GM19035 (cell line): ENCODE results near the gene KLF2.

ENCODE experiments used
- ATAC-seq: cut with Tn5 transposase; IDR thresholded peaks from one replicate; pipeline ENCODE4 v1.9.1; 2021; ENCODE audit not compliant: unreplicated experiment

KLF2 gene

DNA sequence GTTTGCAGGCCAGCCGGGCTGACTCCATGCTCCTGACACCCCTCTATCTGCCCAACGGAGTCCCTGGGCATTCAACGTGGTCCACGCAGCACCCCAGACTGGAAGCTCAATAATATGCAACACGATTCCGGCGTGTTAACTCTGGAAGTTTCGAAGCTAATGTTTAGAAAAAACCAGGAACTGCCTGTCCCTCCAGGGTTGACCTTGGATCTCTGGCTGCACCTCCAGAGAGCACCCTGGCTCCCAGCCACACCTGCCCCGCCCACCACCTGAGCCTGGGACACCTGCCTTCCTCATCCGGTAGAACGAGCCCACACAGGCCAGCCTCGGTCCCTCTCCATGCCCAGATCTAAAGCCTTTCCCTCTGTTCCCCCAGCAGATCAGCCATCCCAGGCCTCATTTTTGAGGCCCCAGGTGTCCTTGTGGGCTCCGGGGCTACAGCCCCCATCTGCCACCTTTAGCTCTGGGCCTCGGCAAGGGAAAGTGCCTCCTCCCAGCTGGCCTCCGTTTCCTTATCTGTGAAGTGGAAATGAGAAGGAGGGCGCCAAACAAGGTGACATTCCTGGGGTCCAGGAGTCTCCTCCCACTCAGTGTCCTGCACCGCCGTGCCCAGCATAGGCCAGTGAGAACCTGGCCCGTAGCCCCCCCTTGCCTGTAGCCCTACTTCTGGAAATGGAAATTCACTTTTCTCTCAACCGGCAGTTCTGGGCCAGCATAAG is 38.7 kb downstream of the KLF2 start:
- no peak for ATAC-seq

DNA sequence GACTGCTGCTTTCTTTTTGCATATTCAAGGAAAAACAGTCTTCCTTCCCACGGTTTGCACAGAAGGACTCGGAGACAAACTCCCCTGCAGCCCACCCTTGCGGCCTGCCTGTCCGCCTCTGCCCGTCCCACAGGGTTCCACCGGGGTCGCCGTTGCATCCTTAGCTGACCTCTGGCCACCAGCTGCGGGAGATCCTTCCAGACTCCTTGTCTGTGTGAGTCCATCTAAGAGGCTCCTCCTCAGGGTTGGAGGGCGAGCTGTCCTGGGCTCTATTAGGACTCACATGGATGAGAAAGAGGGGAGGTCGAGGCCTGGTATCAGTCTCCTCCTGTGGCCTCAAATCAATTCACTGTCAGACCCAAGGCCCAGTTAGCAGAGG is 39.2 kb downstream of the KLF2 start:
- ATAC-seq, result no peak

GRCh38 chr19:16364231-16364865 is 39.7 kb downstream of the KLF2 start:
- no peak for ATAC-seq

- ATAC-seq, result no peak
Observed at GRCh38 chr19:16365300-16365996, 40.8 kb downstream of the KLF2 start.

GRCh38 chr19:16366056-16366432 is 41.4 kb downstream of the KLF2 start:
- ATAC-seq, result no peak

DNA sequence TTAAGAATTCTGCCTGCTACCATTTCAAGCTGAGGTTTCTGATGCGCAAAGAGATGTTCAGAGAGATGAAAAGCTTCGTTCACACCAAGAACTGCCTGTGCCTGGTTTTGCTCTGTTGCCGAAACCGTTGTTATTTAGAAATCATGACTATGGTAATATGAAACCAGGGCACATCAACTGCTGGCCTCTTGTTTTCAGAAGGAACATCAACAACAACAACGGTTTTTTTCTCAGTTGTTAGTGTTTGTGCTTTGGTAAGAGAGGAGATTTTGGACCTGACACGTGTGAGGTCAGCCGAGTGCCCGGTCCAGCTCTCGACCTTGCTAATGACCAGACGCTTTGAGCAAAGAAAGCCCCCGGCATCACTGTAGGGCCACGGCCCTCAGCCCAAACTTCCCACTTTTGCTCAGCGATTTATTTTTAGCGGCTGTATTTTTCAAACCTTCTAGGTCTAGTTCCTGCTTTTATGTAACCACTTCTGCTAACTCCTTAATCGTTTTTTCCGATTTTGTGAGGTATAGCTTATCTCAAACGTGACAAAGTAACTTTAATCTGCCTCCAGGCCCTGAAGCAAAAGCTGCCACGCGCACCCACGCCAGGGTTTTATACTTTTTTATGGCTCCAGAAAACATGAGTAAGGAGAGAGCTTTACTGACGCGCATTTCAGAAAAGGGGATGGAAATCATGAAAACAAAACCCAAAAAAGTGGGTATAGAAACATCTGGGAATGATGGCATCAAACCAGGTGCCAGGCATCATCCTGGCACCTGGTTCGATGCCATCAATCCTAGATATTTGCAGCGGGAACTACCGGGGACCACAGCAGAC is 42.0 kb downstream of the KLF2 start:
- peak; percentile 35 for ATAC-seq

- ATAC-seq, result peak; percentile 40
Observed at GRCh38 chr19:16367261-16367683, 42.6 kb downstream of the KLF2 start.

DNA sequence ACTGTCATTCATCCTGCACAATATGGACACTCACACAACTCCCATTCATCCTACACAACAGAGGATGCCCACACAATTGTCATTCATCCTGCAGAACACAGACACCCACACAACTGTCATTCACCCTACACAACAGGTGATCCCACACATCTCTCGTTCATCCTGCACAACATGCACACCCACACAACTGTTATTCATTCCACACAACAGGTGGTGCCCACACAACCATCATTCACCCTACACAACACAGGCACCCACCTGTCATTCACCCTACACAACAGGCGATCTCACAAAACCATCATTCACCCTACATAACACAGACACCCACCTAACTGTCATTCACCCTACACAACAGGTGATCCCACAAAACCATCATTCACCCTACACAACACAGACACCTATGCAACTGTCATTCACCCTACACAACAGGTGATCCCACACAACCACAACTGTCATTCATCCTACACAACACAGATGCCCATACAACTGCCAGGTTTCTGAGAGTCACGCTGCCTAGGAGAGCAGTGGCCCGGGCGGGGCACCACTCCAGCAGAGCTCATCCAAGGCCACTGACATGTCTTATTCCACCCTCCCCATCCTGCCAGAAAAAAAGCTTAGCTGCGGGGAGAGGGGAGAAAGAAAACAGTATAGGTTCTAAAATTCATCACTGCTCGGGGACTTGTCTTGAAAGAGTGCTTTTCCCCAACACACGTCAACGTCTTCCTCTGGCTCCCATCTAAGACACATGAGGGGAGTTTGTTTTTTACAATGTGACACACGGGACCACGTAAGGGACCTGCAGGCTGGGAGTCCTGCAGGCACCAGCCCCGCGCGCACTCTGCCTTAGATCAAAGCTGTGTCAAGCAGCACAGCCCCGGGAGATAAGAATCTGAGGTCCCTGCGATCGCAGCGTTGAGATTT is 44.0 kb downstream of the KLF2 start:
- no peak for ATAC-seq

DNA sequence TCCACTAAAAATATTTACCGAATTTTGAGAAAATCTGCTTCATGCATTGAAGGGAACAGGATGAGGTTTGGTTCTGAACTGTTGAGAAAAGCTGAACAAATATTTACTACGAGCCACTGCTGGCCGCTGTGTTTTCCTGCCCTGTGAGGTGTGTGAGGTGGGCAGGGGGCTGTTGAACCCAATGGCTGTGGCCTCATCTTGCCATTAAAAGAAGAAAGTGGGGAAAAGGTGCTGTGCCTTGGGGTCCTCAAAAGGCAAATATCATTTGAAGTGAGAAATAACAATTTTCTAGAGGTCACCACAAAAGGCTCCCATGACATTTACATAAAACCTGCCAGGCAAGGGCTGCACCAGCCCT is 44.7 kb downstream of the KLF2 start:
- no peak for ATAC-seq

DNA sequence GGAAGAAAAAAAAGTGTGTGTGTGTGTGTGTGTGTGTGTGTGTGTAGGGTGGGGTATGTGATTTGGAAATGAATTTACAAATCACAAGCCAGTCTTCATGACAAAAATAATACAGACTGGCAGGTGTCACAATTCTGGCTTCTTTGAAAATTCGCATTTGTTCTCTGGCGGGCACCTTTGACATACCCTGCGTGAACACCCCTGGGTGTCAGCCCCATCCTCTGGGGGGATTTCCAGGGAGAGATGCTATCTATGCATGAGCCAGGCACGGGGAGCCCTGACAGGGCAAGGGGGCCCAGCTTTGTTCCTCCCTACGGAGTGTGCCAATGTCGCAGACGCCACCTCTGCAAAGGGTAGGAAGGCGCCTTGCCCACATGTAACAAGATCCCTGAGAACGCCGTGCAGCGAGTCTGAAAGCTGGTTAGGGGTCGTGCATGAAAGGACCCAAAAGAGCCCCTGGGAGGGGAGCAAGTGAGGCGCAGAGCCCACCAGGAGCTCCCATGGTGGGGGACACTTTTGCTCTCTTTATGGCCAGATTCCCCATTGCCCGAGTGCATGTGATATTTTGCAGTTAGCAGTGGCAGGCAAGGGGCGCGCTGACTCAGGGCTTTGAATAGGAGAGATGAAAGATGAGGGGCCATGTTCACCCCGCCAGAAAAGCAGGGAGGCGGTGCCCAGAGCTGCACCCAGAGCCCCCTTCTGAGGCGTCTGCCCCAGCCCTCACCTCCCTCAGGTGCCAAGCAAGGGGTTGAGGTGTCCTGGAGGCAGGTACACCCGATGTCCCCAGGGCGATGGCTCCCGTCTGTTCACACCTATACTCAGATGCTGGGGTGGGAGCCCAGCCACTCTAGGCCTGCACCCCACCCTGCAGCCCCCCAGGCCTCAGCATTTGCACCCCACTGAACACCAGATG is 45.3 kb downstream of the KLF2 start:
- ATAC-seq, result no peak

DNA sequence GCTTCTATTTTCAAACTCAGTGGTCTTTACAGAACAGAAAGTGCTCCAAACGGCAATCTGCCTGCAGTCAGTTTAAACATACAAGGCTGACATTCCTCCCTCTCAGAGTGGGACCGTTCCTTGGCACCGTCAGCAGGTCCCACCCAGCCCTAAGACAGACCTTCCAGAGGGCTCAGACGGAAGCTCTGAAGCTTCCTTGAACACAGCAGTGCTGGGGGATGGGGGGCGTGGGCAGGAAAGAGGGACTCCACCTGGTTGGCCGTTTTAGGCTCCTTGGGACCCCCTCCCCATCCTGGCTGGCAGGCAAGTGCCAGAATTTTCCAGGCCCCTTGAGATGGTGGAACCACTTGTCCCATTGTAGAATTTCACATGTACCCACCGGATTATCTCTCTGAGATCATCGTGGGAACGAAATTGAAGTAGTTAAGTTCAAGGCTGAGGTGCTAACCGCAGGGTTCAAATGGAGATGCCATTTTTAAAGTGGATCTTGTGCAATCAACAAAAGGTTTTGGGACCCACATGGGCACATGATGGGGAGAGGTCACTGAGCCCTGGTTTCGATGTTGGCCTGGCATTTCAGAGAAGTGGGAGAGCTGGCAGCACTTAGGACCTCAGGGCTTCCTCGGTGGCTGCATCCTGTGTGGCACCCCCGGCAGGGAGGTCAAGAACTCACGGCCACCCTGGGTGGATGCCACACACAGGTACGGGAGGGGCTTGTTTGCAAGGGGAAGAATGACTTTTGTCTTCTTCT is 46.2 kb downstream of the KLF2 start:
- ATAC-seq, result no peak

- ATAC-seq, result peak; percentile 61
Observed at GRCh38 chr19:16371540-16371986, 46.9 kb downstream of the KLF2 start.

GRCh38 chr19:16372065-16372915 is 47.7 kb downstream of the KLF2 start:
- ATAC-seq, result peak; percentile 8

DNA sequence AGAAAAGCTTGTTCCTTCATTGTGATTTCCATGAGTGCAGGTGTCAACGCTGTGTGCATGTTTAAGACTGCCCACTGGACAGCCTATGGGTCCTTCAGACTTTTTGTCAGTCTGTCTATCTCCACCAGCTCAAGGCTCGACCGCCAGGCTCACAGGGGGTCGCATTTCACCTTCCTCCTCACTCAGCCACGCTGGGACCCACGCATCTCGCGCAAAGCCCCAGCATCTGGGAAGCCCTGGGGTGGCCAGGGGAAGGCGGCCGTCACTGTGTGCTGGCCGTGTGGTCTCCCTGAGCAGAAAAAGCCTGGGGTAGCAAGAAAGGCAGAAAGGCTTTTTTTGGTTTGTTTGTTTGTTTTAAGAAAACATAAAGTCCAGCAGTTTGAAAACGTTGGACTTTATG is 48.5 kb downstream of the KLF2 start:
- no peak for ATAC-seq

- ATAC-seq, result no peak
Observed at GRCh38 chr19:16373532-16373931, 48.9 kb downstream of the KLF2 start.

- ATAC-seq, result no peak
Observed at GRCh38 chr19:16373989-16374388, 49.4 kb downstream of the KLF2 start.

GRCh38 chr19:16374436-16374835 is 49.8 kb downstream of the KLF2 start:
- ATAC-seq, result no peak
